Right lobe of liver (tissue), 4 donors: Measurements from ENCODE around the gene HYDIN.

ENCODE experiments used
- CTCF ChIP-seq, 4 donors: fragments of 200-600 bp in 3 of 4; fragments of 450-650 bp in 1 of 4; IDR thresholded peaks; one replicate each; pipeline versions ENCODE4 v1.5.1 to v1.8.0; 2016 to 2022; ENCODE audit warnings: antibody characterized with exemption in 4 of 4, mild to moderate bottlenecking in 2 of 4
- POLR2A ChIP-seq: fragments of 450-650 bp; IDR thresholded peaks from one replicate; pipeline ENCODE4 v1.6.1; 2017; ENCODE audit warnings: antibody characterized with exemption, mild to moderate bottlenecking
- donor health status: DM: no; HTN: no; CAD: no.
- donor health status: DM: no; HTN: no; CAD: no.
- donor health status: DM: no; HTN: yes; CAD: no.

- TF ChIP-seq CTCF (IDR thresholded peaks at IDR 0.05) (no peak), POLR2A (no peak)
Observed at GRCh38 chr16:70789595-70790447, 440.7 kb downstream of the HYDIN start.
